HG02884 (cell line): ENCODE data around the gene OR7G1.

ENCODE experiments used
- ATAC-seq: cut with Tn5 transposase; IDR thresholded peaks from one replicate; pipeline ENCODE4 v1.9.1; 2021; ENCODE audit warnings: mild to moderate bottlenecking, moderate library complexity; ENCODE audit not compliant: unreplicated experiment

OR7G1 gene

GRCh38 chr19:9115307-9115813 lies at the start of gene OR7G1:
OR7G1 (minus strand) TSS chr19:9115763; CDS start chr19:9115763, 0 bp downstream.
- no peak for ATAC-seq

- no peak for ATAC-seq
These were observed 49.7 kb upstream of the OR7G1 start for GRCh38 chr19:9165261-9165660.

- ATAC-seq = no peak
These were observed 45.9 kb upstream of the OR7G1 start for GRCh38 chr19:9161427-9161826.

- ATAC-seq = no peak
These were observed 44.3 kb upstream of the OR7G1 start for GRCh38 chr19:9159891-9160290.

GRCh38 chr19:9156304-9156703 lies 40.7 kb upstream of the OR7G1 start:
- no peak for ATAC-seq

- ATAC-seq = no peak
These were observed 40.0 kb upstream of the OR7G1 start for GRCh38 chr19:9155591-9155990.

- ATAC-seq = no peak
These were observed 35.8 kb upstream of the OR7G1 start for GRCh38 chr19:9151367-9151766.

- ATAC-seq = no peak
These were observed 35.1 kb upstream of the OR7G1 start for GRCh38 chr19:9150650-9151049.

- no peak for ATAC-seq
These were observed 34.4 kb upstream of the OR7G1 start for GRCh38 chr19:9149997-9150396.

GRCh38 chr19:9148697-9149096 lies 33.1 kb upstream of the OR7G1 start:
- no peak for ATAC-seq

GRCh38 chr19:9146882-9147281 lies 31.3 kb upstream of the OR7G1 start:
- no peak for ATAC-seq

GRCh38 chr19:9144920-9145319 lies 29.4 kb upstream of the OR7G1 start:
- ATAC-seq = no peak

- peak; percentile 88 for ATAC-seq
These were observed 24.8 kb upstream of the OR7G1 start, which contains the start of gene ZNF317 for GRCh38 chr19:9140159-9140874. ZNF317 (plus strand) TSS chr19:9140397; CDS start chr19:9156017, 15,620 bp downstream.

GRCh38 chr19:9139609-9140158 lies 24.1 kb upstream of the OR7G1 start:
- ATAC-seq = no peak

GRCh38 chr19:9132422-9132821 lies 16.9 kb upstream of the OR7G1 start:
- no peak for ATAC-seq

- ATAC-seq = no peak
These were observed 15.4 kb upstream of the OR7G1 start for GRCh38 chr19:9130965-9131364.

- ATAC-seq = no peak
These were observed 12.6 kb upstream of the OR7G1 start for GRCh38 chr19:9128171-9128570.

GRCh38 chr19:9126900-9127405 lies 11.4 kb upstream of the OR7G1 start, which contains the start of gene OR7G3:
OR7G3 (minus strand) TSS chr19:9126950; CDS start chr19:9126950, 0 bp downstream.
- ATAC-seq = no peak

- ATAC-seq = no peak
These were observed 984 bp upstream of the OR7G1 start for GRCh38 chr19:9116547-9116946.

GRCh38 chr19:9109959-9110358 lies 5.6 kb downstream of the OR7G1 start:
- no peak for ATAC-seq

- ATAC-seq = no peak
These were observed 8.2 kb downstream of the OR7G1 start, which contains the start of gene OR7G2 for GRCh38 chr19:9107375-9107774. OR7G2 (minus strand) TSS chr19:9107475; CDS start chr19:9103243, 4,232 bp downstream.

GRCh38 chr19:9086761-9087160 lies 28.8 kb downstream of the OR7G1 start, which contains the start of gene OR1M1:
OR1M1 (plus strand) TSS chr19:9087061; CDS start chr19:9093245, 6,184 bp downstream.
- no peak for ATAC-seq
